CD4-positive, alpha-beta T cell treated with Interleukin-1 beta for 1 hour (primary cell): ENCODE measurements around the gene LAPTM5.
"Not testable (repeated sequence)": the region's sequence is repeated elsewhere in the genome, so short reads cannot be mapped to it uniquely, and the experiment has no call there.

Source experiments
- DNase-seq, 2 donors: peaks; one replicate each; pipeline ENCODE4 v3.0.0-alpha.2; 2020 to 2022

The LAPTM5 gene

GRCh38 chr1:30757352-30758120, at the start of gene LAPTM5:
TSS of gene LAPTM5 (minus strand) at chr1:30757774. CDS start at chr1:30757745, 29 bp downstream.
- DNase-seq, result peak; percentile 66 to 84

GRCh38 chr1:30806381-30807317, 49.1 kb upstream of the LAPTM5 start:
- no peak for DNase-seq

GRCh38 chr1:30805304-30806003, 47.9 kb upstream of the LAPTM5 start:
- no peak for DNase-seq

- no peak for DNase-seq
Observed at GRCh38 chr1:30804822-30805221, 47.2 kb upstream of the LAPTM5 start.

GRCh38 chr1:30804352-30804751, 46.8 kb upstream of the LAPTM5 start:
- DNase-seq, result no peak

- no peak for DNase-seq
Observed at GRCh38 chr1:30803562-30803961, 46.0 kb upstream of the LAPTM5 start.

- peak; percentile 75 for DNase-seq
Observed at GRCh38 chr1:30801771-30802198, 44.2 kb upstream of the LAPTM5 start.

DNA sequence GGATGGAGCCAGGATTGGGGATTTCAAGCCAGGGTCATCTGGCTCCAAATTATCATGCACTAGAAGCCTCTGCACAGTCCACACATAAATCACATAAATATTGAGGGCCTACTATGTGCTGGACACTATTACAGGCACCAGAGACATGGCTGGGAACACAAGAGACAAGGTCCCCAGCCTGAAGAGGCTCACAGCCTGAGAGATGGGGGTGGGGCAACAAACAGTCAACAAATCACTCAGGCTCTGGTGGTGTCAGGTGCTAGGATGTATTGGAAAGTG, 41.6 kb upstream of the LAPTM5 start:
- no peak for DNase-seq

- DNase-seq, result no peak
Observed at GRCh38 chr1:30798389-30799232, 41.0 kb upstream of the LAPTM5 start.

DNA sequence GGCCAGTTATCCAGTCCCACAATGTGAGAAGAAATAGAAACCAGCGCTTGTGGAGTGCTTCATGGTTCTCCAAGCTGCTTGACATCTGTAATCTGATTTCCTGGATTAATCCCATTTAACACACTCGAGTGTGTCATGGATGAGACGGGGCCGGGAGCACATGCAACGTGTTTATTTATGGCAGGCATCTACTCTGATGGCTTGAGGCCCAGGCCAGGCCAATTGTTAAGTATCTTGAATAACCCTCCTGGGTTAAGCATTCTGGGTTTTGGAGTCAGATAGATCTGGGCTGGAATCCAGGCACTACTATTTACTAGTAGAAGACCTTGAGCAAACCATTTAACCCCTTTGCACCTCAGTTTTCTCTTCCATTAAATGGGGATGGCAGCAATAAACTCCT, 37.5 kb upstream of the LAPTM5 start:
- DNase-seq, result no peak

DNA sequence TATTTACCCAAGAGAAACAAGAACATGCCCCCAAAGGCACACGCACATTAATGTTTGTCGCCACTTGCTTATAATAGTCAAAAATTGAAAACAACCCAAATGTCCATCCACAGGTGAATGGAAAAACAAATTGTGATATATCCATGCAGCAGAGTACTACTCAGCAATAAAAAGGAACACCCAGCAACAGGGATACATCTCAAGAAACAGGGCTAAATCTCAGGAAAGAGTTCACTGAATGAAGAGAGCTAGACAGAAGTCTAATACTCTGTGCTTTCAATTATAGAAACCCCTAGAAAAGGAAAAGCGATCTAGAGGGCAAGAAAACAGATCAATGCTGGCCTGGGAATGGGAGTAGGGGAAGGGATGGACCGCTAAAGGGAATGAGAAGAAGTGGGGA, 36.7 kb upstream of the LAPTM5 start:
- DNase-seq, result no peak

GRCh38 chr1:30793209-30793608, 35.6 kb upstream of the LAPTM5 start:
- DNase-seq, result no peak

- no peak for DNase-seq
Observed at GRCh38 chr1:30791868-30792267, 34.3 kb upstream of the LAPTM5 start.

DNA sequence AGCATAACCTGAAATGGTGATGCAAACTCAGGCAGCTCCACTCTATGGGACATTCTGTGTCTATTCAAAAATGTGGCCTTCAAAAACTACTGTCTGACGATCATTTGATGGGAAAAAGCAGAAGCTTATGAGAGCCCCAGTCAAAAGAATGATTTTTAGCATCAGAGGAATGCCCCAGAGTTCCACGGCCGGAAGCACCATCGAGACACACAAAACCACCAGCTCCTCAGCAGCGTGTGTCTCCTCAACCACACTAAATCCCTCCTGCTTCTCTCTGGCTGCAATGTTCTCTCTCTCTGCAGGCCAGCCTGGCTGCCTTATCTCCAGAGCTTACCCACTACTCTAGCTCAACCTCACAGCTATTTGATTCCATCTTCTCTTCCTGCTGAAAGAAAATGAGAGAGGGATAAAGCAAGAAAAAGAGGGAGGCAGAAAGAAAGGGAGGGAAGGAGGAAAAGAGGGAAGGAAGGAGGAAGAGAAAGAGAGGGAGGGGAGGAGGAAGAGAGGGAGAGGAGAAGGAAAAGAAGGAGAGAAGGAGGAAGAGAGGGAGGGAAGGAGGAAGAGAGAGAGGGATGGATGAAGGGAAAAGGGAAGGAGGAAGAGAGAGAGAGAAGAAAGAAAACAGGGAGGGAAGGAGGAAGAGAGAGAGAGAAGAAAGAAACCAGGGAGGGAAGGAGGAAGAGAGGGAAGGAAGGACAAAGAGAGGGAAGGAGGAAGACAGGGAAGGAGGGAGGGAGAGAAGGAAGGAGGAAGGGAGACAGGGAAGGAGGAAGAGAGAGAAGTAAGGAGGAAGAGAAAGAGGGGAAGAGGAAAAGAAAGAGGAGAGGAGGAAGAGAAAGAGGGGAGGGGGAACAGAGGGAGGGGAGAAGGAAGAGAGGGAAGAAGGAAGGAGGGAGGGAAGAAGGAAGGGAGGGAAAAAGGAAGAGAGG, 33.5 kb upstream of the LAPTM5 start:
- DNase-seq, result peak; percentile 15 to 37

DNA sequence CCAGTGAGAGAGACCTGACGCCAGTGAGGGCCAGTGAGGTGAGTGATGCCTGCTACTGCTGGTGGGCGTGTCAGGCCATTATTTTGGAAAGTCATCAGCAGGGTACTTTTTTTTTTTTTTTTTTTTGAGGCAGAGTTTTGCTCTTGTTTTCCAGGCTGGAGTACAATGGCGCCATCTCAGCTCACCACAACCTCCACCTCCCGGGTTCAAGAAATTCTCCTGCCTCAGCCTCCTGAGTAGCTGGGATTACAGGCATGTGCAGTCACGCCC, 32.6 kb upstream of the LAPTM5 start:
- DNase-seq, result not testable (repeated sequence)

- DNase-seq, result no peak
Observed at GRCh38 chr1:30789388-30790255, 32.0 kb upstream of the LAPTM5 start.

- DNase-seq, result no peak
Observed at GRCh38 chr1:30788580-30789387, 31.2 kb upstream of the LAPTM5 start.

GRCh38 chr1:30787856-30788495, 30.4 kb upstream of the LAPTM5 start:
- no peak for DNase-seq

DNA sequence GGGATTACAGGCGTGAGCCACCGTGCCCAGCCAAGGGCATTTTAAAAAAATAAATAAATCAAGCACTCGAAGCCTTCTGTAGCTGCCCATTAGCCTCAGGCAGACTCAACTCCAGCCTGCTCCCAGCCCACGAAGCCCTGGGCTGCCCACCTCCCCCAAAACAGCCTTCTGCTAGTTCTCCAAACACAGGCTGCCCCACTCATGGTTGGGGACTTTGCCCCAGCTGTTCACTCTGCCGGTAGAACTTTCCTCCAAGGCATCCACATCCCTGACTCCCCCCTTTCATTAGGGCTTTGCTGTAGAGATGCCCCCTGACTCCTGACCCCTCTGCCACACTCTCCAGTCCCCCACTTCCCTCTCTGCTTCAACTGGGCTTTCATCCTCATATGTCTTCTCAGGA, 29.7 kb upstream of the LAPTM5 start:
- DNase-seq, result no peak
